Breast epithelium (tissue), 4 donors: Measurements from ENCODE around the gene GRK5. TPM values are rescaled to one million over a fixed set of nuclear protein-coding genes. Genes with fewer than 3 reads are reported as not detected.

Experiments used
- DNase-seq, 2 donors: peaks; one replicate each; pipeline ENCODE4 v3.0.0-alpha.2; 2019; ENCODE audit warnings: low spot score in 2 of 2
- H3K27ac ChIP-seq, 2 donors: fragments of 200-600 bp; sonication (generic) in 1 of 2; one replicate each; pipeline ENCODE4 v1.5.1; 2016 to 2019; ENCODE audit warnings: mild to moderate bottlenecking in 1 of 2
- H3K27me3 ChIP-seq, 2 donors: fragments of 200-600 bp; sonication (generic) in 1 of 2; one replicate each; pipeline versions ENCODE4 v1.5.1 to v1.6.0; 2017 to 2019; ENCODE audit warnings: control low read depth in 1 of 2, mild to moderate bottlenecking in 1 of 2
- H3K36me3 ChIP-seq: fragments of 200-600 bp; one replicate; pipeline ENCODE4 v1.5.1; 2019
- H3K4me1 ChIP-seq, 2 donors: fragments of 200-600 bp; sonication (generic); one replicate each; pipeline ENCODE4 v1.5.1; 2016 to 2019; ENCODE audit warnings: control low read depth in 1 of 2
- H3K4me3 ChIP-seq, 3 donors: fragments of 200-600 bp; sonication (generic); 1 replicate in 2 of 3; 2 replicates in 1 of 3; pipeline ENCODE4 v1.5.1; 2016 to 2019; ENCODE audit warnings: mild to moderate bottlenecking in 3 of 3, moderate library complexity in 2 of 3
- H3K9me3 ChIP-seq, 2 donors: fragments of 200-600 bp; sonication (generic) in 1 of 2; one replicate each; pipeline ENCODE4 v1.5.1; 2016 to 2019; ENCODE audit warnings: control low read depth in 1 of 2
- POLR2A ChIP-seq: fragments of 450-650 bp; IDR thresholded peaks from one replicate; pipeline ENCODE4 v1.6.1; 2016; ENCODE audit warnings: antibody characterized with exemption, mild to moderate bottlenecking, moderate library complexity
- POLR2AphosphoS5 ChIP-seq, 3 donors: sonication (generic); formaldehyde crosslinking; IDR thresholded peaks; one replicate each; pipeline ENCODE4 v1.6.1; 2017; ENCODE audit warnings: antibody characterized with exemption in 3 of 3
- intact Hi-C: fragments of 100-400 bp; cut with DNase I; formaldehyde crosslinking; loops from one replicate; pipeline ENCODE4 v1.15.1; 2023; ENCODE audit warnings: low total_unique reads
- total RNA-seq, 3 donors: library from RNA; depleted of rRNA; stranded (reverse); fragments of >200 nt; gene quantifications; one replicate each; pipeline ENCODE4 v1.1.0, GENCODE V29; 2016
- TF ChIP-seq, protein P1 (sequence below), 3 donors: fragments of 450-650 bp; IDR thresholded peaks; one replicate each; pipeline ENCODE4 v1.5.1; 2016 to 2017; ENCODE audit warnings: antibody characterized with exemption in 3 of 3, mild to moderate bottlenecking in 3 of 3, moderate library complexity in 3 of 3

The GRK5 gene
- total RNA-seq, 3 donors from 2014 or later: 14.9 to 20.6 (median 15.2) TPM

DNA sequence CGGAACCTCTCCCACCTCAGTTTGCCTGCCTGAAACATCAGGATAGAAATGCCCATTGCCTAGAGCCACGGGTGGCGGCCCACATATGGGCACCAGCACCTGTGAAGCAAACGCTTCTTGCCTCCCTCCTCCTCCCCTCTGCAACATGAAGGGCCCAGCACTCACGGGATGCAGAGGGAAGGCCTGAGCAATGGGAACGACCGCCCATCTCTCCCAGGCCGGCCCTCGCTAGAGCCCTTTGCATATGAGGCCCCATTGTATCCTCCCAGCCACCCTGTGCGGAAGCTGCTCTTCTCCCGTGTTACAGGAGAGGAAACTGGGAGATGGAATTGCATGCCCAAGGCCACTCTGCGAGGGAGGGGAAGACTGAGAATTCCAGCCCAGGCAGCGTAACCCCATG is 246.9 kb downstream of the GRK5 start:
- Histone ChIP-seq H3K4me3 (no peak overlapping the region), H3K4me1 (no peaks in the 10 kb centered on the region), H3K27ac (no peak overlapping the region), H3K9me3 (no peaks in the 10 kb centered on the region), H3K36me3 (no peaks in the 10 kb centered on the region), H3K27me3 (no peaks in the 10 kb centered on the region)
- DNase-seq: no peak
- intact Hi-C loops: no loop called here
- TF ChIP-seq POLR2A: no peak

DNA sequence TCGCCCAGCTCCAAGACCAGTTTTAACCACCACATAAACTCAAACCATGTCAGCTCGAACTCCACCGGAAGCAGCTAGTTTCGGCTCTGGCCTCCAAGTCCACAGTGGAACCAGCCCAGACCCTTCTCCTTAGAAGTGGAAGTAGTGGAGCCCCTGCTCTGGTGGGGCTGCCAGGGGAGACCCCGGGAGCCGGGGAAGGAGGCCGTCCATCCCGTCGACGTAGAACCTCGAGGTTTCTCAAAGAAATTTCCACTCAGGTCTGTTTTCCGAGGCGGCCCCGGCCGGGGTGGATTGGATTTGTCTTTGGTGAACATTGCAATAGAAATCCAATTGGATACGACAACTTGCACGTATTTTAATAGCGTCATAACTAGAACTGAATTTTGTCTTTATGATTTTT is 247.6 kb downstream of the GRK5 start:
- H3K4me3 ChIP-seq: no peak overlapping the region
- no peak for DNase-seq
- no peaks in the 10 kb centered on the region for H3K27me3 ChIP-seq
- no peaks in the 10 kb centered on the region for H3K36me3 ChIP-seq
- intact Hi-C loops: no loop called here
- H3K27ac ChIP-seq: no peak overlapping the region
- TF ChIP-seq POLR2A: no peak
- TF ChIP-seq, protein P1, sequence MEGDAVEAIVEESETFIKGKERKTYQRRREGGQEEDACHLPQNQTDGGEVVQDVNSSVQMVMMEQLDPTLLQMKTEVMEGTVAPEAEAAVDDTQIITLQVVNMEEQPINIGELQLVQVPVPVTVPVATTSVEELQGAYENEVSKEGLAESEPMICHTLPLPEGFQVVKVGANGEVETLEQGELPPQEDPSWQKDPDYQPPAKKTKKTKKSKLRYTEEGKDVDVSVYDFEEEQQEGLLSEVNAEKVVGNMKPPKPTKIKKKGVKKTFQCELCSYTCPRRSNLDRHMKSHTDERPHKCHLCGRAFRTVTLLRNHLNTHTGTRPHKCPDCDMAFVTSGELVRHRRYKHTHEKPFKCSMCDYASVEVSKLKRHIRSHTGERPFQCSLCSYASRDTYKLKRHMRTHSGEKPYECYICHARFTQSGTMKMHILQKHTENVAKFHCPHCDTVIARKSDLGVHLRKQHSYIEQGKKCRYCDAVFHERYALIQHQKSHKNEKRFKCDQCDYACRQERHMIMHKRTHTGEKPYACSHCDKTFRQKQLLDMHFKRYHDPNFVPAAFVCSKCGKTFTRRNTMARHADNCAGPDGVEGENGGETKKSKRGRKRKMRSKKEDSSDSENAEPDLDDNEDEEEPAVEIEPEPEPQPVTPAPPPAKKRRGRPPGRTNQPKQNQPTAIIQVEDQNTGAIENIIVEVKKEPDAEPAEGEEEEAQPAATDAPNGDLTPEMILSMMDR (IDR thresholded peaks at IDR 0.05): no peak
- TF ChIP-seq POLR2AphosphoS5 (IDR thresholded peaks at IDR 0.05): no peak
- no peaks in the 10 kb centered on the region for H3K9me3 ChIP-seq
- H3K4me1 ChIP-seq: no peaks in the 10 kb centered on the region

DNA sequence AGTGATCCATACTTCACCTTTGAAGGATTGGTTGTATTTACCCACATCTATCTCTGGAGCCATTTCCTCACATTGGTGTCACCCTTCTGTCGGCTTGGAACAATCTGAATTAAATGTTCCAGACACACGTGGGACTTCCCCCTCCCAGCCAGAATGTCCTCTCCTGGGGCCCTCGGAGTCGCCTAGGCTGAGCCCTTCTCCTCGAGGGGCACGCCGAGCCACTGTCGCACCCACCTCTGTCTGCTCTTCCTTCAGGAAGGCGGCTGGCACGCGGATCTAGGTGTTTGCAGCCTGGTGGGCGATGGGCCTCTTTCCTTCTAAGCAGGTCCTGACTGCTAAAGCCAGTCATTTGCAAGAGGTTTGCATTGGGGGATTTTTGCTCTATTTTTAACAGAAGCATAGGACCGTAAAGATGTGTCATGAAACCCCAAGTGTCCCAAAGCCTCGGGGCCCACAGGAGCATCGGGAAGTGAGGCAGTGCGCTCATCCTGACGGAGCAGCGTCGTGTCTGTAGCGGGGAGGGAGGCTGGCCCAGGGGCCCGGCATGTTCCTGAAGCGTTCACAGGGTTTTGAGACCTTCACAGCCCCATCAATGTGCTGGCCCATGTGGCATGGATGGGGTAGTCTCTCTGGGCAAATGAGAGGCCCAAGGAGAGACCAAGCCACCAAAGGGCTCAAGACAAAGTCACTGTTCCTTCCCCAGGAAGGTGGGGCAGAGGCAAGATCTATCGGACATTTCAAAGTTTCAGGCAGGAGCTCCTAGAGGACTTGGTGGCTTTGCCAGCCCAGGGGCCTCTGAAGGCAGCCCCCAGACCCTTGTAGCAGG is 248.5 kb downstream of the GRK5 start:
- no peaks in the 10 kb centered on the region for H3K9me3 ChIP-seq
- H3K27me3 ChIP-seq: no peaks in the 10 kb centered on the region
- DNase-seq: no peak
- H3K36me3 ChIP-seq: no peaks in the 10 kb centered on the region
- H3K27ac ChIP-seq: no peak overlapping the region
- no peak overlapping the region for H3K4me3 ChIP-seq
- intact Hi-C loops: no loop called here
- no peaks in the 10 kb centered on the region for H3K4me1 ChIP-seq
- TF ChIP-seq, protein P1 (IDR thresholded peaks at IDR 0.05): no peak
- TF ChIP-seq POLR2A: no peak
- no peak for TF ChIP-seq POLR2AphosphoS5 (IDR thresholded peaks at IDR 0.05)

- Histone ChIP-seq H3K4me1 (no peaks in the 10 kb centered on the region), H3K36me3 (no peaks in the 10 kb centered on the region), H3K4me3 (no peak overlapping the region), H3K27ac (no peak overlapping the region), H3K27me3 (no peaks in the 10 kb centered on the region), H3K9me3 (no peaks in the 10 kb centered on the region)
- intact Hi-C loops: no loop called here
- no peak for TF ChIP-seq POLR2A
- TF ChIP-seq, protein P1 (IDR thresholded peaks at IDR 0.05): no peak
- TF ChIP-seq POLR2AphosphoS5 (IDR thresholded peaks at IDR 0.05): no peak
- DNase-seq: no peak
Observed at GRCh38 chr10:119456435-119456810, 249.1 kb downstream of the GRK5 start.

GRCh38 chr10:119457966-119458766 is 250.8 kb downstream of the GRK5 start:
- intact Hi-C loops: no loop called here
- no peak overlapping the region for H3K27ac ChIP-seq
- H3K9me3 ChIP-seq: no peaks in the 10 kb centered on the region
- no peaks in the 10 kb centered on the region for H3K36me3 ChIP-seq
- no peak overlapping the region for H3K4me3 ChIP-seq
- H3K27me3 ChIP-seq: no peaks in the 10 kb centered on the region
- no peak for TF ChIP-seq POLR2A
- no peak for TF ChIP-seq POLR2AphosphoS5 (IDR thresholded peaks at IDR 0.05)
- TF ChIP-seq, protein P1 (IDR thresholded peaks at IDR 0.05): no peak
- DNase-seq: no peak
- H3K4me1 ChIP-seq: no peaks in the 10 kb centered on the region
